Measurements from ENCODE around the gene GRHPR.

GRHPR gene

DNA sequence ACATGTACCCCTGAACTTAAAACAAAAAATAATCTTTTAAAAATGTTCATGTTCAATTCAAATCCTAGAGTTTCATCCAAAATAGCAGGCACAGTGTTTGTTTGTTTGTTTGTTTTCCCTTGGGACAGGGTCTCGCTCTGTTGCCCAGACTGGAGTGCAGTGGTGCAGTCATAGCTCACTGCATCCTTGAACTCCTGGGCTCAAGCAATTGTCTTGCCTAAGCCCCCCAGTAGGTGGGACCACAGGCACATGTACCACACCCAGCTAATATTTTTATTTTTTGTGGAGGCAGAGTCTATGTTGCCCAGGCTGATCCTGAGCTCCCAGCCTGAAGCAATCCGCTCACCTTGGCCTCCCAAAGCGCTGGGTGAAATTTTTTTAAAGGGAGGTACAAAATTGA lies 58.3 kb downstream of the GRHPR start:
- H3K9ac ChIP-seq (ENCODE audit: insufficient read length) = no peak overlapping the region
- no peaks in the 10 kb centered on the region for H3K36me3 ChIP-seq (ENCODE audit: insufficient read depth, low read length)
- no peak for TF ChIP-seq FOXP2 (optimal IDR thresholded peaks at IDR 0.05; ENCODE audit: control extremely low read depth, extremely low read length, insufficient read depth)
- no peak for TF ChIP-seq EZH2 (IDR thresholded peaks at IDR 0.05)
- TF ChIP-seq POLR2AphosphoS5 (IDR thresholded peaks at IDR 0.05; ENCODE audit: borderline replicate concordance, low read depth, low read length) = no peak
- H3K4me3 ChIP-seq = no peak overlapping the region
- DNase-seq (ENCODE audit: low read depth, low spot score) = no peak
- no peak overlapping the region for H3K27ac ChIP-seq
- H3K9me3 ChIP-seq (ENCODE audit: low read depth, low read length) = no peaks in the 10 kb centered on the region

DNA sequence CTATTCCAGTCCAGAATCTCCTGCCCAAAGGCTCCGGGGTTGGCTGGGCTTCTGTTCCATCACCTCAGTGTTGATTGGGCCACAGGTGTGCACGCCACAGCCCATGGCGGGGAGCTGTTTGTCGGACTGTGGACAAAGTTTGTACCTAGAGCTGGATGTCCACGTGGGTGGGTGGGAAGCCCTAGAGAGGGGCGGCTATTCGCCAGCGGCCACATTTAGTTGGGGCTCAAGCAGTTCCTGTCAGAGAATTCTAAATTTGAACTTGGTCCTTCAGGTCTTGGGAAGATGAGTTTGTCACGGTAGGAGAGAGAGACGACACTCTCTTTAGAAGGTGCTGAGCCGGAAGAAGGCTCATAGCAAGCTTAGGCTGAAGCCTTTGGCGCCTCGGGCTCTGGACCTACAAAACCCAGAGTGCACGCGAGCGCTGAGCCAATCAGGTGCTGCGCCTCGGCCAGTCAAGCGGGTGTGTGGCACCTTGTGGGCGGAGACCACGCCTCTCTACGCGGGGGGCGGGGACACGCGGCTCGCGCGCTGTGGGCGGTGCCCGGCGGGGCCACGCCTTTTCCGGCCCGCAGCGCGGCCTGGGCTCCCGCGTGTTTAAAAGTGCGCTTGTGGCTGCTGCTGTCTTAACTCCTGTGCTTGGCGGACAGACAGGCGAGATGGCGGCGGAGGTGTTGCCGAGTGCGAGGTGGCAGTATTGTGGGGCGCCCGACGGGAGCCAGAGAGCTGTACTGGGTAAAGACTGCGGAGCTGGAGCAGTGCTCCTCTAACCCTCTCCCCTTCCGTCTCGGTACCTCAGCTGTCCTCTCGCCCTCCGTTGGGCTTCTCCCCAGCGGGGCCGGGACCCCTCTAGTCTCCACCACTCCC lies 63.1 kb downstream of the GRHPR start, which contains the start of gene POLR1E:
Gene POLR1E (plus strand): TSS at position 560 of the 867 bp plus-strand sequence. CDS start 100 bp downstream, at position 660.
- peak within 1 kb of the TSS; percentile 89 for H3K4me3 ChIP-seq
- peak within 1 kb of the TSS; percentile 70 for H3K27ac ChIP-seq
- peak within 1 kb of the TSS; percentile 91 for H3K9ac ChIP-seq (ENCODE audit: insufficient read length)
- DNase-seq (ENCODE audit: low read depth, low spot score) = peak; percentile 88
- TF ChIP-seq FOXP2 (optimal IDR thresholded peaks at IDR 0.05; ENCODE audit: control extremely low read depth, extremely low read length, insufficient read depth) (peak; percentile 32), POLR2AphosphoS5 (IDR thresholded peaks at IDR 0.05; ENCODE audit: borderline replicate concordance, low read depth, low read length) (peak; percentile 89), EZH2 (IDR thresholded peaks at IDR 0.05) (no peak)
- H3K36me3 ChIP-seq (ENCODE audit: insufficient read depth, low read length) = peaks cover 30% of the 10 kb centered on the region
- H3K9me3 ChIP-seq (ENCODE audit: low read depth, low read length) = no peaks in the 10 kb centered on the region

DNA sequence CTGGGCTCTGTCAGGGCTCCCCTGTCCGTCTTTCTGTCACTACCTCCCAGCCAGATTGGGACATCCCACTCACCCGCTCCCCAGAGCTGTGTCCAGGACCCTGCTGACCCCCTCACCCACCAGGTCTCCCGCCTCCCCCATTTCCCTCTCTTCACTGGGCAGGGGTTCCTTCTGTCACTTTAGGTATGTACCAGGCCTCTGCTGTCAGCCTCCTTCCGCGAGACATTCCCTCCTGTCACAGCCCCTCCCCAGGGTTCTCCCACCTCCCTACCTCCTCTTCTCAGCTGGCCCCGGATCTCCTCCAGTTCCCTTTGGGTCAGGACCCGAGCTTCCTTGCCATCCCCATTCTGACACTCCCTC lies 63.7 kb downstream of the GRHPR start:
- no peaks in the 10 kb centered on the region for H3K9me3 ChIP-seq (ENCODE audit: low read depth, low read length)
- H3K9ac ChIP-seq (ENCODE audit: insufficient read length) = peak overlapping the region; percentile 91
- no peak for TF ChIP-seq FOXP2 (optimal IDR thresholded peaks at IDR 0.05; ENCODE audit: control extremely low read depth, extremely low read length, insufficient read depth)
- TF ChIP-seq POLR2AphosphoS5 (IDR thresholded peaks at IDR 0.05; ENCODE audit: borderline replicate concordance, low read depth, low read length) = no peak
- no peak for TF ChIP-seq EZH2 (IDR thresholded peaks at IDR 0.05)
- peak overlapping the region; percentile 89 for H3K4me3 ChIP-seq
- H3K36me3 ChIP-seq (ENCODE audit: insufficient read depth, low read length) = peaks cover 35% of the 10 kb centered on the region
- H3K27ac ChIP-seq = no peak overlapping the region
- DNase-seq (ENCODE audit: low read depth, low spot score) = no peak

Data from SK-N-MC (cell line).